HG02852 (cell line): ENCODE measurements around the gene CYP2F1.
"Not testable (repeated sequence)": the region's sequence is repeated elsewhere in the genome, so short reads cannot be mapped to it uniquely, and the experiment has no call there.

Source experiments
- ATAC-seq: cut with Tn5 transposase; IDR thresholded peaks from one replicate; pipeline ENCODE4 v1.9.1; 2021; ENCODE audit warnings: mild to moderate bottlenecking, moderate library complexity; ENCODE audit not compliant: unreplicated experiment

CYP2F1 gene

GRCh38 chr19:41126765-41127203 is 12.6 kb downstream of the CYP2F1 start:
- ATAC-seq: not testable (repeated sequence)

GRCh38 chr19:41127362-41127761 is 13.1 kb downstream of the CYP2F1 start:
- ATAC-seq: not testable (repeated sequence)

DNA sequence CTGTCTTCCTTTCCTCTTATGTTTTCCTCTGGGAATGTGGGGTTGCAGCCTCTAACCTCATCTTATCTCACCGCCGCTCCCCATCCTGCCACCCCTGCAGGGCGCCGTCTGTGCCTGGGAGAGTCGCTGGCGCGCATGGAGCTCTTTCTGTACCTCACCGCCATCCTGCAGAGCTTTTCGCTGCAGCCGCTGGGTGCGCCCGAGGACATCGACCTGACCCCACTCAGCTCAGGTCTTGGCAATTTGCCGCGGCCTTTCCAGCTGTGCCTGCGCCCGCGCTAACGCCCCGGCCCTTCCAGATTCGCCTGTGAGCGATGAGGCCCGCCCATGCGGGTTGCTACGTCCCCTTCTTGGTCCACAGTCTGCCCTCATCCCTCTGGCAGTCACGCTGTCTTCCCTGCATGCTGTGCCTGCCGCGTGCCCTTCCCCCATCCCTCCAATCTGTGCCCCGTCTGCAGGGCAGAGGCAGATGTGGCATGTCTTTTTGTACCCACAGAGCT is 13.6 kb downstream of the CYP2F1 start:
- not testable (repeated sequence) for ATAC-seq

GRCh38 chr19:41128692-41129091 is 14.5 kb downstream of the CYP2F1 start:
- ATAC-seq: no peak

DNA sequence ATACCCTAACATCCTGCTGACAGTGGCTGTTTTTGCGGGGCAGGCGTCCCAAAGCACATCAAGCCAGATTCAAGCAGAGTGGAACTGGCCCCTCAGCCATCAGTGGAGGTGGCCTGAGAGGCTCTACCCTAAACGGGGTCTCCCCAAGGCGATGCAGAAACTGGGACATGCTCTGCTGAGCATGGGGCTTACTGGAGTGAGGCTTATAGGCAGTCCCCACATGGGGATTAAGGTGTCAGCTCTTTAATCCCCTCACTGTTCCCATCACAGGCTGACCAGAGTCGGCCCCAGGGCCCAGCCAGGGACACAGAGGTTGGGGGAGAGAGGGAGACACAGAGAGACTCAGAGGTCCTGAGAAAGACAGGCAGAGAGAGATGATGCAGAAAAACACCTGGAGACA is 17.0 kb downstream of the CYP2F1 start:
- no peak for ATAC-seq

DNA sequence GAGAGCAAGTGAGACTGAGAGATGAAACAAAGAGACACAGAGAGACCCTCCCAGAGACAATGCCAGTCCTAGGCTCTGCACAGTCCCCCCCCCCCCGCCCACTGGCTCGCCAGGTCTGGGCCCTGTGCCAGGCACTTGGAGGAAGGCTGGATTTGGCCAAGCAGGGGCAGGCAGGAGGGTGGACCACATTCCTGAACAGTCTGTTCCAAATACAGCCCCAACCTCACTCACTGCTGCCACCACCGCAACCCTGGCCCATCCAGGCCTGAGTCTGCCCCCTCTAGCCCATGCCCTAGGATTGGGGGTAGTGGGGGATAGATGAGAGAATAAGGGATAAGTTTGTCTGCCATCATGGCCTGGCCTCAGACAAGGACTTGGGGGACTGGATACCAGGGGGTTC is 19.0 kb downstream of the CYP2F1 start:
- ATAC-seq: no peak

GRCh38 chr19:41134616-41135015 is 20.4 kb downstream of the CYP2F1 start:
- ATAC-seq: no peak

DNA sequence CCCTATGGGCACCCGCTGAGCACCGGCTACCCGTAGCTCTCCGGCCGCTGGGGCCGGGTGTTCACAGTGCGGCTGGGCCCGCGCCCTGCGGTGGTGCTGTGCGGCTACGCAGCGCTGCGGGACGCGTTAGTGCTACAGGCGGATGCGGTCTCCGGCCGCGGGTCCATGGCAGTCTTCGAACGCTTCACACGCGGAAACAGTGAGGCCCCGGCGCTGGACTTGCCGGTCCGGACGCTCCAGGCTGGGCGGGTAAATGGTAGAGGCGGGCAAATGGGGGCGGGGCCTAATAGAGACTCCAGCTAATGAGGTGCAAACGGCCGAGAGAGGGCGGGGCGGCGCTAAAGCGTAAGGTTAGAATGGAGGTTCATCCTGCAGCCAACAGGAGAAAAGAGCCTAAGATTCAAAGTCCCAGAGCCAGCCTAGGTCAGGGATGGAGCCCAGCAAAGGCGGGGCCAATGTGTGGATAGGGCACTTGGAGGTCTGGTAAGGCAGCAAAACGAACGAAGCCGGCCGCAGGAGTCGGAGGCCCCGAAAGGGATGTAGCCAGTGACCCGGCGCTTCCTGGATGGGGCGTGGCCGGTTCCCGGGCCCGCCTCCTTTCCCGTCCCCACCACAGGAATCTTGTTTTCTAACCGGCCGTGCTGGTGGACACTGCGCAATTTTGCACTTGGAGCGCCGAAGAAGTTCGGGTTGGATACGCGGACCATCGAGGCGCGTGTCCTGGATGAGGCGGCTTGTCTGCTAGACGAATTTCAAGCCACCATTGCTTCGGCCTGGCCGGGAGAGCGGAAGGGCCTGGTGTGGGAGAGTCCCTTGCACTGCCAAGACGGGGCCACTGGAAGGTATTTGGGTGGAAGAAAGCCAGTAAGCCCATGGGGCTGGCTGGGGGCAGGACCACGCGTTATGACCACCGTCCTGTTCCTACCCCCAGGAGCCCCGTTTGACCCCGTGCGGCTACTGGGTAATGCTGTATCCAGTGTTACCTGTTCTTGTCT is 21.5 kb downstream of the CYP2F1 start:
- ATAC-seq: not testable (repeated sequence)

GRCh38 chr19:41136636-41137455 is 22.6 kb downstream of the CYP2F1 start:
- ATAC-seq: no peak

GRCh38 chr19:41144403-41144802 is 30.2 kb downstream of the CYP2F1 start:
- ATAC-seq: no peak

GRCh38 chr19:41149831-41150230 is 35.6 kb downstream of the CYP2F1 start:
- no peak for ATAC-seq

- ATAC-seq: not testable (repeated sequence)
These were observed 36.8 kb downstream of the CYP2F1 start for GRCh38 chr19:41150986-41151385.

- no peak for ATAC-seq
These were observed 39.8 kb downstream of the CYP2F1 start for GRCh38 chr19:41154060-41154459.

- no peak for ATAC-seq
These were observed 42.0 kb downstream of the CYP2F1 start for GRCh38 chr19:41156207-41156606.

DNA sequence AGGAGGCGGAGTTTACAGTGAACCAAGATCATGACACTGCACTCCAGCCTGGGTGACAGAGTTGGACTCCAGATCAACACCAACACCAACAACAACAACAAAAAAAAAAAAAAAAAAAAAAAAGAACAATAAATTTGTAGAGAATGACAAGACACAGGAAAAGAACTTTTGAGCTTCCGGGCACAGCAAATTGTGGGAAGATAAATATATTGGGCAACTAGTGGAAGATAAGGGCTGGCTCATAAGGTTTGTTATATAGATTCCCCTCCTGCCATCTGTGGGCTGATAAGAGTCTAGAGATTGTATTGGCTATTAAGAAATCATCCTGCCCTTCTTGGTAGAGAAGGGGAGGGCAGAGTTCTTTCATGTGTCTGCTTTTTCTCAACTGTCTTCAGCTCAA is 45.6 kb downstream of the CYP2F1 start:
- no peak for ATAC-seq

- ATAC-seq: no peak
These were observed 47.7 kb downstream of the CYP2F1 start for GRCh38 chr19:41161903-41162302.

- ATAC-seq: no peak
These were observed 52.9 kb downstream of the CYP2F1 start for GRCh38 chr19:41166944-41167804.

- no peak for ATAC-seq
These were observed 58.3 kb downstream of the CYP2F1 start for GRCh38 chr19:41172297-41173164.

GRCh38 chr19:41174297-41174928 is 60.2 kb downstream of the CYP2F1 start:
- no peak for ATAC-seq
